Naive B cell (primary cell): ENCODE data around the gene LKAAEAR1. TPM values are rescaled to one million over a fixed set of nuclear protein-coding genes. Genes with fewer than 3 reads are reported as not detected.

Source experiments
- ATAC-seq, 2 donors: fragments of 150-1000 bp; cut with Tn5 transposase; 2 replicates each; pipeline ENCODE4 v1.10.0; 2021; ENCODE audit warnings: low read depth in 2 of 2, mild to moderate bottlenecking in 2 of 2, moderate library complexity in 2 of 2
- DNase-seq: peaks from one replicate; pipeline ENCODE4 v3.0.0; 2022
- H3K27ac Mint-ChIP-seq, 6 donors: one replicate each; pipeline ENCODE4 v1.8.0; 2020 to 2022; ENCODE audit warnings: mild to moderate bottlenecking in 6 of 6, mixed read lengths in 6 of 6, moderate library complexity in 5 of 6, inconsistent platforms in 2 of 6
- H3K27me3 Mint-ChIP-seq, 3 donors: one replicate each; pipeline ENCODE4 v1.8.0; 2021 to 2022; ENCODE audit warnings: mixed read lengths in 3 of 3, mild to moderate bottlenecking in 1 of 3
- H3K36me3 Mint-ChIP-seq, 2 donors: one replicate each; pipeline ENCODE4 v1.8.0; 2020 to 2022; ENCODE audit warnings: mixed read lengths in 2 of 2, inconsistent platforms in 1 of 2, mild to moderate bottlenecking in 1 of 2
- H3K4me1 Mint-ChIP-seq, 3 donors: one replicate each; pipeline ENCODE4 v1.8.0; 2020 to 2022; ENCODE audit warnings: mixed read lengths in 3 of 3, inconsistent platforms in 1 of 3, mild to moderate bottlenecking in 1 of 3, moderate library complexity in 1 of 3
- H3K4me3 Mint-ChIP-seq, 8 donors: one replicate each; pipeline ENCODE4 v1.8.0; 2020 to 2022; ENCODE audit warnings: mild to moderate bottlenecking in 8 of 8, mixed read lengths in 8 of 8, moderate library complexity in 8 of 8, inconsistent platforms in 2 of 8
- H3K9me3 Mint-ChIP-seq, 7 donors: one replicate each; pipeline ENCODE4 v1.8.0; 2020 to 2022; ENCODE audit warnings: mixed read lengths in 7 of 7, mild to moderate bottlenecking in 5 of 7, inconsistent platforms in 2 of 7, moderate library complexity in 1 of 7
- polyA plus RNA-seq, 6 donors: library from polyadenylated mRNA; unstranded; fragments of 300-500 nt; fragmentation: Illumina TruSeq; gene quantifications; one replicate each; pipeline ENCODE4 v1.2.3, GENCODE V29; 2021; ENCODE audit warnings: low read depth in 6 of 6

Gene LKAAEAR1
- polyA plus RNA-seq, 6 donors from 2014 or later, result 0.47 TPM; not detected in 5

DNA sequence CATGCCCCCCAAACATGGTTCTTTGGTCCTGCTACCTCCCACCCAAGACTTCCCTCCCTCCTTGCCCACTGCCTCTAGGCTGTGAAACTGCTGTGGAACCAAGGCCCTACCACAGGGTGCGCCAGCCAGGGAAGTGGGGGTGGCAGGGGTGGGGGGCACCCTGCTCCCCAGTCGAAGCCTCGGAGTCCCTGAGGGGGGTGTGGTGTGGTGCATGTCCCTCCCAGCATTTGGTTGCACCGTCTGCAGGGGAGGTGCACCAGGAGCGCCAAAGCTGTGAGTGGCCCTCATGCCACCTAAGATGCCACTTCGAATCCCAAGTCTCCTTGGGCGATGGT is 6.7 kb downstream of the LKAAEAR1 start:
- Mint-ChIP-seq H3K9me3 (no peaks in the 10 kb centered on the region), H3K36me3 (no peaks in the 10 kb centered on the region), H3K4me1 (peaks cover 41 to 53% (median 49%) of the 10 kb centered on the region in 3 donors)

DNA sequence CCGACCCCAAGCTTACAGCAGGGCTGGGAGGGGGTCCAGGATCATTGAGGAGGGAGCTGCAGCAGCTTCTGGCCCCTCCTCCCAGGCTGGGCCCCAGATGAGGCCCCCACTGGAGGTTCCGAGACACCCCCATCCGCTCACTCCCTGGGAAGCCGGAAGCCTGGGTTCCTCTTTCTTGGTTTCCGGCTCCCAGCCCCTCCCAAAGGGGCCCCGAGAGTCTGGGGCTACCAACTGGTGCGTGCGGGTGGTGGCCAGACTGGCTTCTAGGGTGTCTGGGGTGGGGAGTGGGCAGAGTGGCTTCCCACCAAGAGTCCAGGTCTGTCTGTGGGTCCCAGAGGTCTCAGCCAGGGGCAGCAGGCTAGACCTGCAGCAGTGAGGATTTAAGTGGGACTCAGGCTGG is 7.1 kb downstream of the LKAAEAR1 start:
- Mint-ChIP-seq H3K27me3 (no peaks in the 10 kb centered on the region), H3K27ac (peak overlapping the region in 5 of 6 donors; percentile 33 to 96 (median 92)), H3K4me1 (peaks cover 41 to 53% (median 45%) of the 10 kb centered on the region in 3 donors), H3K4me3 (peak overlapping the region; percentile 80 to 96 (median 92)), H3K9me3 (no peaks in the 10 kb centered on the region), H3K36me3 (no peaks in the 10 kb centered on the region)
- DNase-seq, result peak; percentile 73
- peak; percentile 14 to 15 for ATAC-seq

More for the DNA sequence above, 6.7 kb downstream of the LKAAEAR1 start:
- ATAC-seq (peak; percentile 1), DNase-seq (no peak)
- peak overlapping the region in 5 of 6 donors; percentile 91 to 96 (median 94) for H3K27ac Mint-ChIP-seq
- no peaks in the 10 kb centered on the region for H3K27me3 Mint-ChIP-seq
- H3K4me3 Mint-ChIP-seq, result peak overlapping the region; percentile 80 to 96 (median 92)

DNA sequence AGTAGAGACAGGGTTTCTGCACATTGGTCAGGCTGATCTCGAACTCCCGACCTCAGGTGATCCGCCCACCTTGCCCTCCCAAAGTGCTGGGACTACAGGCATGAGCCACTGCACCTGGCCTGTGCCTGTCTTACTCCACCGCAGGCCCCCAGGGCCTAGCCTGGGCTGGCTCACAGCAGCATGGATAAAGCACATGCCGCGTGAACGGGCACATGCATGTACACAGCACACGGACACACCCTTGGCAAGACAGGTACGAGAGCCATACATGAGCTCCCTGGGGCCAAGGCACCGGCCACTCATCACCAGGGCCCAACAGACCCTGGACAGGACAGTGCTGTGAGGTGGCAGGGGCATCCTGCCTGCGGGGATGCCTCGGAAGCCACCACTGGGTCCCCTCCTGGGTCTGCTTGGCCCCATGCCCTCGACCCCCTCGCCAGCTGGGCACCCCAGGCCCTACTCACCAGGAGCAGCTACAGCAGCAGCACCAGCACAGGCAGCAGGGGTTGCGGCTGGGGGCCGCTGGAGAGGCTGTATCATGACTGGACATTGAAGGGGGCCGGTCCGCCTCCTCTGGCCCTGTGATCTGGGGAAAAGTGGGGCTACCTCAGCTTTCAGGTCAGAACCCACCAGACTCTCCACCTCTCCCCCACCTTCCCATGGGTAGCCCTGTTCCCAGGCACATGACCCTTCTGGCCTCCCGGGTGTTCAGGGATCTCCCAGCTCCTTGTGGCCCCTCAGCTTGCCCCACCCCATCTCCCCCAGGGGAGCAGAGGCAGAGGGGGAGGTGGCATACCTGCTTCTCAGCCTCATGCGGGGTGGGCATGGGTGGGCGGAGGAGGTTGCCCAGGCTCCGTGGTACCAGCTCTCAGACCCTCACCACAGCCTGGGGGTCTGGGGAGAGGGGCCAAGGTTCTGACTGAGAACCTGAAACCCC is 7.9 kb downstream of the LKAAEAR1 start:
- no peaks in the 10 kb centered on the region for H3K27me3 Mint-ChIP-seq
- peak overlapping the region in 4 of 6 donors; percentile 64 to 96 (median 86) for H3K27ac Mint-ChIP-seq
- peaks cover 41 to 52% (median 42%) of the 10 kb centered on the region in 3 donors for H3K4me1 Mint-ChIP-seq
- ATAC-seq (no peak), DNase-seq (no peak)
- peak overlapping the region; percentile 47 to 95 (median 88) for H3K4me3 Mint-ChIP-seq
- H3K36me3 Mint-ChIP-seq, result no peaks in the 10 kb centered on the region
- no peaks in the 10 kb centered on the region for H3K9me3 Mint-ChIP-seq

DNA sequence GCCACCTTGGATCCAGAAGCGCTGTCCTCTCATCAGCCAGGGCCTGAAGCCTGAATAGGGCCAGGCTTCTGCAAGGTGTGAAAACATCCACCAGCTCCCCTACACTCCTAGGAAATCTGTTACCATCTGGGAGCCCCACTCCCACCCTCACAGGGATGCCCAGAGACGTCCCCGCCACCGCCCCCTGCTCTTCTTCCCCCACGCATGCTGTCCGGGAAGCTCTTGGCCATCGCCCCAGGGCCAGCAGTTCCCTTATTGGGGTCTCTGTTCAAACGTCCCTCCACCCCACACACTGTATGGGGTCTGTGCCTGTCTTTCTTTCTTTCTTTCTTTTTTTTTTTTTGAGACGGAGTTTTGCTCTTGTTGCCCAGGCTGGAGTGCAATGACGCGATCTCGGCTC is 8.6 kb downstream of the LKAAEAR1 start:
- DNase-seq, result no peak
- Mint-ChIP-seq H3K27me3 (no peaks in the 10 kb centered on the region), H3K27ac (peak overlapping the region in 4 of 6 donors; percentile 56 to 92 (median 78)), H3K4me1 (peaks cover 38 to 48% (median 41%) of the 10 kb centered on the region in 3 donors), H3K36me3 (no peaks in the 10 kb centered on the region), H3K9me3 (no peaks in the 10 kb centered on the region), H3K4me3 (peak overlapping the region in 3 of 8 donors; percentile 7 to 47 (median 29))
- no peak for ATAC-seq

DNA sequence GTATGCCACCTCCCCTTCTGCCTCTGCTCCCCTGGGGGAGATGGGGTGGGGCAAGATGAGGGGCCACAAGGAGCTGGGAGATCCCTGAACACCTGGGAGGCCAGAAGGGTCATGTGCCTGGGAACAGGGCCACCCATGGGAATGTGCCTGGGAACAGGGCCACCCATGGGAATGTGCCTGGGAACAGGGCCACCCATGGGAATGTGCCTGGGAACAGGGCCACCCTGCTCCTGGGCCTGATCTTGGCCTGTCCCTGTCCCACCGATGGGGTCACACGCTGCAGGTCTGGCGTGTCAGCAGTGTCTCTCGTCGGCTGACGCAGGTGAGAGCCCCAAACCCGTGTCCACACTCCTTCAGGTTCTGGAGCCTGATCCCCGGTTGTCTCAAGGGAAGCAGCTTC is 9.2 kb downstream of the LKAAEAR1 start:
- DNase-seq (no peak), ATAC-seq (no peak)
- peaks cover 32 to 44% (median 38%) of the 10 kb centered on the region in 3 donors for H3K4me1 Mint-ChIP-seq
- no peaks in the 10 kb centered on the region for H3K27me3 Mint-ChIP-seq
- peak overlapping the region in 3 of 6 donors; percentile 44 to 92 (median 58) for H3K27ac Mint-ChIP-seq
- no peaks in the 10 kb centered on the region for H3K36me3 Mint-ChIP-seq
- no peaks in the 10 kb centered on the region for H3K9me3 Mint-ChIP-seq
- H3K4me3 Mint-ChIP-seq, result no peak overlapping the region

DNA sequence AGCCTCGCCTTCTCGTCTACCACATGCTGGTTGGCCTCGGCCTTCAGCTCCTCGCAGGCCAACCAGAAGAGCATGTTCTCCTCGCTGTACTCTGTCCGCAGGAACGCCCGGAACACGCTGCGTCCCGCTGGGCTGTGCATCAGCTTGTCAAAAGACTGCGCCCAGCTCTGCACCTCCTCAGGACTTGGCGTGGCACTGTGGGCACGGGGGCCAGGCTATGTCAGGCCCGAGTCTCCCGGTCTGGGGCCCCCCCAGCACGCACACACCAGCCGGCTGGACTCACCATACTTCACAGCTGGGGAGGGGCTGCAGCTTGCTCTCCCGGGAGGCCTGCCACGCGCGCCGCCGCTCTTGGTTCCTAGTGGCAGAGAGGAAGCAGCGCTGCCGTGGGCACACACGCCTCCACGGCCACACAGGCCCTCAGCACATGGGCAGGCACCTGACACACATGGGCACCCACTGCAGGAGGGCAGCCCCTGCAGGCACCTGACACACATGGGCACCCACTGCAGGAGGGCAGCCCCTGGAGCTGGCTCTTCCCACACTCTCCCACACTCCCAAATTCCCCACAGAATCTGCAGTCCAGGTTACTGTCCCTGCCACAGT is 9.9 kb downstream of the LKAAEAR1 start:
- no peak for DNase-seq
- H3K36me3 Mint-ChIP-seq, result no peaks in the 10 kb centered on the region

DNA sequence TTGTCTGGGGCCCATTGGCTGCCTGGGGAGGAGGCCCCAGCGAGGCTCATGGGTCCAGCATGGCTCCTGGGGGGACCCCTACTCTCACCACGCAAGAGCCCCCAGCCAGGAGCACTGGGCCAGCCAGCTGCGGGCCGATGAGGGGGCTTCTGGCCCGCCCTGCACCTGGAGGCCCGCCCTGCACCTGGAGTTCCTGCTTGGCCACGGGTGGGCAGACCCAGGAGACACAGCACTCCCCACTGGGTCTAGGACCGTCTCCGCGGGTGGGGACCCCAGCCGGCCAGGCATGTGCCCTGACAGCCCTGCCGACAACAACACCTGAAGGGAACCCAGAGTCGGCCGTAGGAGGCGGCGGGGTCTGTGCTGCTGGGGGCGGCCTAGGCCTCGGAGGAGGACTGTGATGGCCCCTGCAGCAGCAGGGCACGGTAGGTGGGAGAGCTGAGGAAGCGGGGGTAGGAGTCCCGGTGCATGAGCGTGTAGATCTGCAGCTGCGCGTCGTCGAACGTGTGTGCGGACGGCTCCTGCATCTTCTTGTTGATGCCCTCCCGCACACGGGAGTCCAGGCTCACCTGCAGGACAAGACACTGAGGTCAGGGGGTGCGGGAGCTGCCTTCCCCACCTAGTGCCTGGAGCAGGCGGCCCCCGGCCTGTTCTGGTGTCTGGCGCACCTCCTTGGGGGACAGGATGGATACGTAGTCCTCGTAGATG is 10.6 kb downstream of the LKAAEAR1 start:
- Mint-ChIP-seq H3K4me1 (peaks cover 29 to 48% (median 38%) of the 10 kb centered on the region in 3 donors), H3K4me3 (peak overlapping the region in 1 of 8 donors; percentile 57), H3K27me3 (no peaks in the 10 kb centered on the region), H3K27ac (no peak overlapping the region), H3K36me3 (no peaks in the 10 kb centered on the region), H3K9me3 (no peaks in the 10 kb centered on the region)
- ATAC-seq (no peak), DNase-seq (no peak)

More for the DNA sequence above, 9.9 kb downstream of the LKAAEAR1 start:
- H3K9me3 Mint-ChIP-seq, result no peaks in the 10 kb centered on the region
- no peak overlapping the region for H3K27ac Mint-ChIP-seq
- H3K4me3 Mint-ChIP-seq, result no peak overlapping the region
- ATAC-seq, result no peak
- no peaks in the 10 kb centered on the region for H3K27me3 Mint-ChIP-seq
- peaks cover 32 to 48% (median 38%) of the 10 kb centered on the region in 3 donors for H3K4me1 Mint-ChIP-seq

DNA sequence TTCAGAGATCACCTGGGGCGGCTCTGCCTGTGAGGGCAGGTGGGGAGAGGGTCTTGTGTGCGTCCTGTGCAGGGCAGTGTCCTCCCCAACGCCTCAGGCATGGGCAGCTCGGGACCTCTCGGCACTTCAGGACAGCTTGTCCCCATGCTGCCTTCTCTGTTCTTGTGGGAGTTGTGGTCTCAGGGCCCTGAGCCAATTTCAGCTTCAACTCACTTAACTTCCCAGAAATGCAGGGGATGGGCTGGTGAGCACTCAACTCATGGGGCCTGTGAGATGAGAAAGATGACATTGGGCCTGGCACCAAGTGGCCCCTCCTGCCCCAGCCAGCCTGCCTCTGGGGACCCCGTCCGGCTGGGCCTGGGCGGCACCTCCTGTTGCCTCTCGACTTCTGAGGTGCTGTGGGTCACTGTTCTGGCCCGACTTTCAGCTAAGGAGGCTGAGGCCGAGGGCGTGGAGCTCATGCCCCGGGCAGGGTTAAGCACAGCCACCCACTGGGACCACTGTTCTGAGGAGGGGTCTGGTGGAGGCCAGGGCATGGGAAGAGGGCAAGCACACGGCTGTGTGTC is 11.6 kb downstream of the LKAAEAR1 start:
- Mint-ChIP-seq H3K36me3 (no peaks in the 10 kb centered on the region), H3K27me3 (no peaks in the 10 kb centered on the region), H3K4me3 (peak overlapping the region in 1 of 8 donors; percentile 15), H3K4me1 (peaks cover 24 to 54% (median 35%) of the 10 kb centered on the region in 3 donors), H3K27ac (peak overlapping the region in 1 of 6 donors; percentile 44), H3K9me3 (no peaks in the 10 kb centered on the region)
- no peak for DNase-seq
- no peak for ATAC-seq

DNA sequence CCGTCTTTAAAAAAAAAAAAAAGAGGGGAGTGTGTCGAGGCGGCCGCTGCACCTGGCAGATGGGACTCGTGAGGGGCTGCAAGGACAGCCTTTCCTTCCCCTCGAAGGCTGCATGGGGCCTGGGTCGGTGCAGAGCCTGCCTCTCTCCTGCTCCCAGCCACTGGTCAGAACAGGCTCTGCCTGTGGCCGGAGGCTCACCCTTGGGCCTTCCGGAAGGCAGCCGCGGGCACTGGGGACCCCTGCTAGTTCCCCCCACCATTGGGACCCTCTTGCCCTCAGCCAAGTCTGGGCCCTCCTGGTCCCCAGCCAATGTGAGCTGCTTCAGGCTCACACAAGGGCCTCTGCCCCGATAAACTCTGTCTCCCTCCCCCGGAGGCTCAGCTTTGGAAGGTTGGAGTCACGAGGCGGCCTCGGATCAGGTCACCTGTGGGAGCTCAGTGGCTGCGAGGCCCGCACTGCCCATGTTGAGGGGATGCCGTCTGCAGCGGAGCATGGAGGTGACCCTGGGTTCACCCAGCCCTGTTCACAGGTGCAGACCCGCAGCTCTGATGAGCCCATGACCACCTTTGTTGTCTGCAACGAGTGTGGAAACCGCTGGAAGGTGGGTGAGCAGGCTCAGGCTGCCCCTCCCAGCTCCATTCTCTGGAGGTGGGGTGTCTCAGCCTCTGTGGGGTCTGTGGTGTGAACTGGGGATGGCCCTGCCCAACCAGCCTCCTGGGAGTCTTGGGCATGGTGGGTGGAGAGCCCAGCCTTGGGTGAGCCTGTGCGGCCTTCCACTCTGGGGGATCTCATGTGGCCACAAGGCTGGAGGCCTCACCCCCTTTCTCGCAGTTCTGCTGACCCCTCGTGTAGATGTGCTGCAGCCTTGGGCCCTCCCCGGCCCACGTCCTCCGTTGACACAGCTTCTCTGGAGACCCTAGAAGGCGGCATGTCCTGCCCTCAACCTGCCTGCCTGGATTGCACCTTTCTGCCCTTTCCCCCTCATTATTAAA is 12.6 kb downstream of the LKAAEAR1 start:
- Mint-ChIP-seq H3K27me3 (no peaks in the 10 kb centered on the region), H3K4me1 (peaks cover 24 to 55% (median 44%) of the 10 kb centered on the region in 3 donors), H3K36me3 (no peaks in the 10 kb centered on the region), H3K4me3 (peak overlapping the region in 3 of 8 donors; percentile 15 to 47 (median 32)), H3K9me3 (no peaks in the 10 kb centered on the region), H3K27ac (peak overlapping the region in 3 of 6 donors; percentile 61 to 89 (median 84))
- DNase-seq (no peak), ATAC-seq (peak in 1 of 2 donors; percentile 36)

DNA sequence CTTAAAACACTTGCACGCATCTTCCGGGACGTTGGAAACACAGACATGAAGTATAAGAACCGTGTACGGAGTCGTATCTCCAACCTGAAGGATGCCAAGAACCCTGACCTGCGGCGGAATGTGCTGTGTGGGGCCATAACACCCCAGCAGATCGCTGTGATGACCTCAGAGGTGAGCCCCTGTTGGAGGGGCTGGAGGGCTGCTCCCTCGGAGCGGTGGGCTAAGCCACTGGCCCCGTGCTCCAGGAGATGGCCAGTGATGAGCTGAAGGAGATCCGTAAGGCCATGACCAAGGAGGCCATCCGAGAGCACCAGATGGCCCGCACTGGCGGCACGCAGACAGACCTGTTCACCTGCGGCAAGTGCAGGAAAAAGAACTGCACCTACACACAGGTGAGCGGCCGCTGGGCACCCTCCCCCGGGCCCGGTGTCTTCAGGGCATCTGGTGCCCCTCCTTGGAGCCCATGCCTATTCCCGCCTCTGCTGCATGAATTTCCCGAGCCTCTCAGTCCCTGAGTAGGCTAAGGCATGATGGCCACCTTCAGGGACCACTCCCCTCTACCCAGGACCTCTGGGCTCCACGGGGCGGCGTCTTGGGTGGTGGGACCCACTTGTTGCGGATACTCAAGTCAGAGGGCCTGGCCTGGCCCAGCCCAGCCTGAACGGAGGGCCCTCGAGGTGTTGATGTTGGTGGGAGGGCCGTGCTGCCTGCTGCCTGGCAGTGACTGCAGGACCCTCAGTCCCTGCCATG is 13.8 kb downstream of the LKAAEAR1 start:
- no peaks in the 10 kb centered on the region for H3K36me3 Mint-ChIP-seq
- no peak for DNase-seq
- H3K4me1 Mint-ChIP-seq, result peaks cover 30 to 55% (median 49%) of the 10 kb centered on the region in 3 donors
- H3K27ac Mint-ChIP-seq, result peak overlapping the region in 2 of 6 donors; percentile 56 to 61
- H3K27me3 Mint-ChIP-seq, result no peaks in the 10 kb centered on the region
- H3K4me3 Mint-ChIP-seq, result no peak overlapping the region
- H3K9me3 Mint-ChIP-seq, result no peaks in the 10 kb centered on the region
- ATAC-seq, result no peak

DNA sequence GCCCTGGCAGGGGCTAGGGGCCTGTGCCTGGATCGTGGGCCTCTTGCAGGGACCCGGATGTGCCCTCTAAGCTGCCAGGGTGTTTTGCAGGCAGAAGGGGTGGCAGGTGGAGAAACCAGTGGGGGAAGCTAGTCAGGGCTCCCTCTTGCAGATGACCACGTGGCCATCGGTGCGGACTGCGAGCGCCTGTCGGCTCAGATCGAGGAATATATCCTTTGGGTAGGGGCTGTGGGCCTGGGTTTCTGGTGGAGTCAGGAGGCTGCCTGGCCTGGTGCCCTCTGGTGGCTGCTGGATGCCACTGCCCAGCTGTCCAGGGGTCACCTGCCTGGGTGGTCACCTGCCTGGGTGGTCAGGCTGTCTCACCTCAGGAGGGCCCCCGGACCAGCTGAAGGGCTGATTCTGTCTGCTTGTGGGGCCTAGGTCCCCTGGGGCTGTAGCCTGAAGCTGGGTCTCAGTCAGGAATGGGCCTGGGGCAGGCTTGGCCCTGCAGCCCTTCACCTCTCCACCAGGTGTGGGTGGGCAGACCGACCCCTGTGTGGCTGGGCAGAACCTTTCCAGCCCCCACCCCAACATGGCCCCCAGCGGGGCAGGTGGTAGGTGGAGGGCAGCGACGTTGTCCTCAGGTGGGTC is 14.5 kb downstream of the LKAAEAR1 start:
- ATAC-seq (no peak), DNase-seq (no peak)
- Mint-ChIP-seq H3K4me1 (peaks cover 36 to 60% (median 51%) of the 10 kb centered on the region in 3 donors), H3K36me3 (no peaks in the 10 kb centered on the region), H3K9me3 (no peaks in the 10 kb centered on the region), H3K4me3 (no peak overlapping the region), H3K27me3 (no peaks in the 10 kb centered on the region), H3K27ac (peak overlapping the region in 1 of 6 donors; percentile 39)
